HTERT RPE-1 (cell line): ENCODE data around the gene UGT1A8.
"Not testable (repeated sequence)": the region's sequence is repeated elsewhere in the genome, so short reads cannot be mapped to it uniquely, and the experiment has no call there.

Experiments
- in situ Hi-C: fragments of 300-500 bp; cut with MboI; formaldehyde crosslinking; loops from 4 replicates; pipeline ENCODE4 v1.14.3; 2020; ENCODE audit warnings: low sequenced_read_pairs

Gene UGT1A8

DNA sequence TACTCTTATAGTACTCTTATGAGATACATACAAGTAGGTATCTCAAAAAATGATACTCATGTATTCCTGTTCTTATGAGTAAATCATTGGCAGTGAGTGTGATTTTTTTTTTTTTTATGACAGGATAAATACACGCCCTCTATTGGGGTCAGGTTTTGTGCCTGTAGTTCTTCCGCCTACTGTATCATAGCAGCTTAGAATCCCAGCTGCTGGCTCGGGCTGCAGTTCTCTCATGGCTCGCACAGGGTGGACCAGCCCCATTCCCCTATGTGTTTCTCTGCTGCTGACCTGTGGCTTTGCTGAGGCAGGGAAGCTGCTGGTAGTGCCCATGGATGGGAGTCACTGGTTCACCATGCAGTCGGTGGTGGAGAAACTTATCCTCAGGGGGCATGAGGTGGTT lies at the start of gene UGT1A8:
UGT1A8 (plus strand) TSS at position 158 of the 400 bp plus-strand sequence; CDS start at position 233, 75 bp downstream.
- in situ Hi-C loops = not testable (repeated sequence)

DNA sequence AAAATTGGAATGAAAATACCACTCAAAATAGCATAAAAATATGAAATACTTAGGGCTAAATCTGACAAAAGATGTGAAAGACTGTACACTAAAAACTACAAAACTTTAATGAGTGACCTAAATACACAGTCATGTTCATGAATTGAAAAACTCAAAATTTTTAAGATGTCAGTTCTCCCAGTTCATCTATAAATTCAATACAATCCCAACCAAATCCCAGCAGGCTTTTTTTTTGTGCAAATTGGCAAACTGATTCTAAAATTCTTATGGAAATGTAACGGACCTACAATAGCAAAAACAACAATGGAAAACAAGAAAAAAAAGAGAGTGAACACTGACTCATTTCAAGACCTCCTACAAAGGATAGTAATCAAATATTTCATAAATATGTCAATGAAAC lies 46.4 kb upstream of the UGT1A8 start:
- in situ Hi-C loops = no loop called here

DNA sequence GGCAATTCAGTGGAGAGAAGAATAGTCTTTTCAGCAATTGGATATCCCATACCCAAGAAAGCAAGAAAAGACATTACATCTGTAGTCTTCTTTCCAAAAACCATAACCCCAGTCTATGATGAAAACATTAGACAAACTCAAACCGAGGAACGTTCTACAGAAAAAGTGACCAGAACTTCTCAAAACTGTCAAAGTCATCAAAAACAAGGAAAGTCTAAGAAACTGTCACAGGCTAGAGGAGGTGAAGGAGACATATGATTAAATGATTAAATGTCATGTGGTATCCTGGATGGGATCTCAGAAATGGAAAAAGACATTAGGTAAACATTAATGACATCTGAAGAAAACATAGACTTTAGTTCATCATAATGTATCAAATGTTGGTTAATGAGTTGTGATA lies 46.0 kb upstream of the UGT1A8 start:
- in situ Hi-C loops = no loop called here

DNA sequence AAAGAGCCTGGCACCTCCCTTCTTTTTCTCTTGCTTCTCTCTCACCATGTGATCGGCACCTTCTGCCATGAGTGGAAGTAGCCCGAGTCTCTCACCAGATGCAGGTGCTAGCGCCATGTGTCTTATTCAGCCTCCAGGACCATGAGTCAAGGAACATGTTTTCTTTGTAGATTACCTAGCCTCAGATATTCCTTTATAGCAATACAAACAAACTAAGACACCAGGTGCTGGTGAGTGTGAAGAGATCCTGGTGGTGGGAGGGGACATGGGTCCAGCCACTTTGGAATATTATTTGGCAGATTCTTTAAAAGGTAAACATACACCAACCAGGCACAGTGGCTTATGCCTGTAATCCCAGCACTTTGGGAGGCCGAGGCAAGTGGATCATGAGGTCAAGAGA lies 45.0 kb upstream of the UGT1A8 start:
- in situ Hi-C loops = no loop called here

DNA sequence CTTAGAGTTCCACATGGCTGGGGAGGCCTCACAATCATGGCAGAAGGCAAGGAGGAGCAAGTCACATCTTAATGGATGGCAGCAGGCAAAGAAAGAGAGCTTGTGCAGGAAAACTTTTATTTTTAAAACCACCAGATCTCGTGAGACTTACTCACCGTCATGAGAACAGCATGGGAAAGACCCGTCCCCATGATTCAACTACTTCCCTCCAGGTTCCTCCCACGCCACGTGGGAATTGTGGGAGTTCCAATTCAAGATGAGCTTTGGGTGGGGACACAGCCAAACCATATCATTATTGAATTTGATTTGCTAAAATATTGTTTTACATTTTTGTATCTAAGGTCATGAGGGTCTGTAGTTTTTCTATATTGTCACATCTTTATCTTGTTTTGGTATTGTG lies 40.1 kb upstream of the UGT1A8 start:
- in situ Hi-C loops = not testable (repeated sequence)

DNA sequence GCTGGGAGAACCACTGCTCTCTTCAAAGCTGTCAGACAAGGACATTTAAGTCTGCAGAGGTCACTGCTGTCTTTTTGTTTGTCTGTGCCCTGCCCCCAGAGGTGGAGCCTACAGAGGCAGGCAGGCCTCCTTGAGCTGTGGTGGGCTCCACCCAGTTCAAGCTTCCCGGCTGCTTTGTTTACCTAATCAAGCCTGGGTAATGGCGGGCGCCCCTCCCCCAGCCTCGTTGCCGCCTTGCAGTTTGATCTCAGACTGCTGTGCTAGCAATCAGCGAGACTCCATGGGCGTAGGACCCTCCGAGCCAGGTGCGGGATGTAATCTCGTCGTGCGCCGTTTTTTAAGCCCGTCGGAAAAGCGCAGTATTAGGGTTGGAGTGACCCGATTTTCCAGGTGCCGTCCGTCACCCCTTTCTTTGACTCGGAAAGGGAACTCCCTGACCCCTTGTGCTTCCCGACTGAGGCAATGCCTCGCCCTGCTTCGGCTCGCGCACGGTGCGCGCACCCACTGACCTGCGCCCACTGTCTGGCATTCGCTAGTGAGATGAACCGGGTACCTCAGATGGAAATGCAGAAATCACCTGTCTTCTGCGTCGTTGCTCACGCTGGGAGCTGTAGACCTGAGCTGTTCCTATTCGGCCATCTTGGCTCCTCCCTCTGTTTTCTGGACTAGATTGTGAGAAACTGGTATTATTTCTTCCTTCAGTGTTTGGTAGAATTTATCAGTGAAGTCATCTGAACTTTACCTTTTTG lies 34.0 kb upstream of the UGT1A8 start:
- in situ Hi-C loops = not testable (repeated sequence)

DNA sequence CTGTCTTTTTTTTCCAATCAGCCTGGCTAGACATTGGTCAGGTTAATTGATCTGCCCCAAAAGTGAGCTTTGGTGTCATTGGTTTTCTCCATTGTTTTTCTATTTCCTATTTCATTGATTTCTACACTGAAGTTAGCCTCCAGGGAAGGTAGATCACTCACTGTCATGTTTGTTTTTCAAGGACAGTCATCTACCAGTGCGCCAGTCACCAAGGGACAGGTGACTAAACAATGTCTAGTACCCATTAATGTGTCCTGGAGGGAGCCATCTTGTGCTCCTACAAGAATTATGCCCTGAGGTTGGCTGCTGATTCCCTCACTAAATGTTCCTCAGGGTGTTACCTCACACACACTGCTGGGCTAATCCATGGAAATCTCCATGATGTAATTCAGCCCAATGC lies 33.2 kb upstream of the UGT1A8 start:
- in situ Hi-C loops = no loop called here

DNA sequence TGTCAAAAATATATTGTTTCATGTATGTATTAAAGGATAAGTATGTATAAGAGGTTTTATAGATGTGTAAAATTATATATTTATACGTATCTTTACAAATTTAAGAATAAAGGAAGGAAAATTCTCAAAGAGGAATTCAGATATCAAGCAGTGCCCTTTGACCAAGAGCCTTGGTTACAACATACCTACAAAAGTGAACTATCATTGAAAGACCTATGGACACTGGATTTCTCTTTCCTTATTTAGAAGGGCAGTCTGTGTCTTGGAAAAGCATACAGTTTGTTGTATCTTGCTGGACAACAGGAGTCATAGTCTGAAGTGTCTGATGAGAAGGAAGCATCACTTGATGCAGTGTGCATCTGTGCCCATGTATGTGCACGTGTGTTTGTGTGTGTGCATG lies 29.0 kb upstream of the UGT1A8 start:
- in situ Hi-C loops = no loop called here

DNA sequence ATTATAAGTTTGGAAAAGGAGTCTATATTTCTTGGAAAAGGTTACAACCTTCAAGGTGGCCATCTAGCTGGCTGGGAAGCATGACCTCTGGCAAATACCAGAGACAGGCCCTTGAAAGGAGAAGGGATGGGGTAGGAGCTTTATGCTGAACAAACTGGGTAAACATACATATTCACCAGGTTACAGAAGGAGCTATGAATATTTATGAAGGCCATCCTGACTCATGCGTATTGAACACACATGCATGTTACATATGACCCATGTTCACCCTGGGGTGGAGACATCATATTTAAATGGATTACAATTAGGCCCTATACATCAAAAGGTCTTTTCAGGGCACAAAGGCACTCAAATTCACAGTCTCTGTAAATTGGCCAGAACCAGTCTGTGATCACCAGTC lies 24.7 kb upstream of the UGT1A8 start:
- in situ Hi-C loops = not testable (repeated sequence)

DNA sequence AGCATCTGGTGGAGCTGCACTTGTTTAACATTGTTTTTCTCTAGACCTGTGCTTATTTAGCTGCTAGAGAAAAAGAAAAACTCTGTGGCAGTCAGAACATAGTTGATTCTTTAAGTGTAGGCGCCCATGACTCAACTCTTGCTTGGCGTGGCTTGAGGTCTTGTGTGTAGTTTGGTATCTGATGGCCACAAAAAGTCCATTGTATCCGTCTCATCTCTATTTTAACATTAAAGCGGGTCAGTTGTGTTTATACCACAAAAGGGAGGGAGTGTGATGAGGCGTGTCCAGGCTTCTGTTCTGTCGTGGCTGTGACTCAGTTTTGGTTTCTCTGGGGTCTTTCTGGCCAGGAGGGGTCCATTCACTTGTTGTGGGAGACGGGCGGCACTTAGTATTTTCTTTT lies 24.2 kb upstream of the UGT1A8 start:
- in situ Hi-C loops = no loop called here

DNA sequence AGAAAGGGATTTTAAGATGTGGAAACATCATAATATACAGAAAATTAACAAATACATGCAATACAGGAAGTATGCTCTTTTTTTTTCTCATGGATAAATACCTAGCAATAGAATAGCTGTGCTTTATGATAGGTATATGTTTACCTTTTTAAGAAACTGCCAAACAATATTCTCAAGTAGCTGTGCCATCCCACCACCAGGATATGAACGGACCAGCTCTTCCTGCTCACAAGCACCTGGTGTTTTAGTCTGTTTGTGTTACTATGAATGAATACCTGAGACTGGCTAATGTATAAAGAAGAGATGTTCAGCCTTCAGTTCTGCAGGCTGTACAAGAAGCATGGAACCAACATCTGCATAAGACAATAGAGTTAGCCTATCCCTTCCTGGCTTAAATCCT lies 19.9 kb upstream of the UGT1A8 start:
- in situ Hi-C loops = no loop called here

DNA sequence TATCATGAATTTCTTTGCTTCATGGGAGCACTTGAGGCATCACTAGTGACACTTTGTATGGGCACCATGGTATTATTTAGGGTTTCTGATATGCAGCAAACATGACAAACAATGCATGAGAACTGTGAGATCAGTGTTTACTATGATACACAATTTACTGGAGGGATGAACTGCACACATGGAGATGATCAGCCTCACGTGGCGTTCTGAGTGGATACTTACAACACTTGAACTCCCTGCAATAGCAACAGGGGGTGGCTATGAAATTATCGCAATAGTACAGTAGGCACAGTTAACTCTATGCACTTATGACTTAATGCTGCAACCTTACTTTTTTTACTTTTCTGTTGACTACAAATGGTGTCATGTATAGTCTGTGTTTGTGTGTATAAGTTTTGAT lies 18.5 kb upstream of the UGT1A8 start:
- in situ Hi-C loops = no loop called here

DNA sequence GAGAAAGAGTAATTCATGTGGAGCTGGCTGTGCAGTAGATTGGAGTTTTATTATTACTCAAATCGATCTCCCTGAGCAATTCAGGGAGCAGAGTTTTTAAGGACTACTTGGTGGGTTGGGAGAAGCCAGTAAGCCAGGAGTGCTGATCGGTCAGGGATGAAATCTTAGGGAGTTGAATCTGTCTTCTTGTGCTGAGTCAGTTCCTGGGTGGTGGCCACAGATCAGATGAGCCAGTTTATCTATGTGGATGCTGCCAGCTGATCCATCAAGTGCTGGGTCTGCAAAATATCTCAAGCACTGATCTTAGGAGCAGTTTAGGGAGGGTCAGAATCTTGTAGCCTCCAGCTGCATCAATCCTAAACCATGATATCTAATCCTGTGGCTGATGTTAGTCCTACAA lies 17.0 kb upstream of the UGT1A8 start:
- in situ Hi-C loops = no loop called here

DNA sequence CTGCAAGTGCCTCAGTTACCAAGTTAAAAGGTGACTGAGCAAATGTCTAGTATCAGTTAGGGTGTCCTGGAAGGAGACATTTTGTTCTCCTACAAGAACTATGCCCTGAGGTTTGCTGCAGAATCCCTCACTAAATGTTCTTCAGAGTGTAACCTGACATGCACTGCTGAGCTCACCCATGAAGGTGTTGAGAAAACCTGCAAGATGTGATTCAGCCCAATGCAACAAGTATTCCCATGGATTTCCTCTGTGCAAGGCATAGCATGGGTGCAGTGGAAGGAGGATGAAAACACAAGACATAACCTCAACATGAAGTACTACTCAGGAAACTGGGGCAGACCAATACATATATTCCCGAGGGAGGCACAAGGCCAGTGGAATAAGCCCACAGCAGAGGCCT lies 15.4 kb upstream of the UGT1A8 start:
- in situ Hi-C loops = no loop called here

DNA sequence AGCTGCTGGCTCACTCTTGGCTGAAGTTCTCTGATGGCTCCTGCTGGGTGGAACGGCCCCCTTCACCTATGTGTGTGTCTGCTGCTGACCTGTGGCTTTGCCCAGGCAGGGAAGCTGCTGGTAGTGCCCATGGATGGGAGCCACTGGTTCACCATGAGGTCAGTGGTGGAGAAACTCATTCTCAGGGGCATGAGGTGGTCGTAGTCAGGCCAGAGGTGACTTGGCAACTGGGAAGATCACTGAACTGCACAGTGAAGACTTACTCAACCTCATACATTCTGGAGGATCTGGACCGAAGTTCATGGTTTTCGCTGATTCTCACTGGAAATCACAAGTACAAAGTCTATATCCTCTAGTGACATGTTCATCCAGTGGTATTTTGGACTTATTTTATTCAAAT lies 13.9 kb upstream of the UGT1A8 start:
- in situ Hi-C loops = no loop called here

DNA sequence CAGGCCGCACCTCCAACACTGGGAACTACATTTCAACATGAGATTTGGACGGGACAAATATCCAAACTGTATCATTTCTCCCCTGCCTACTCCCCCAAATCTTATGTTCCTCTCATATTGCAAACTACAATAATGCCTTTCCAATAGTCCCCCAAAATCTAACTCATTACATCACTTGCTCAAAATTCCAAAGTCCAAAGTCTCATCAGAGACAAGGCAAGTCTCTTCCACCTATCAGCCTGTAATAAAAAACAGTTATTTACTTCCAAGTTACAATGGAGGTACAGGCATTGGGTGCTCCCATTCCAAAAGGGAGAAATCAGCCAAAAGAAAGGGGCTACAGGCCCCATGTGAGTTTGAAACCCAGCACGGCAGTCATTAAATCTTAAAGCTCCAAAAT lies 12.6 kb upstream of the UGT1A8 start:
- in situ Hi-C loops = no loop called here

DNA sequence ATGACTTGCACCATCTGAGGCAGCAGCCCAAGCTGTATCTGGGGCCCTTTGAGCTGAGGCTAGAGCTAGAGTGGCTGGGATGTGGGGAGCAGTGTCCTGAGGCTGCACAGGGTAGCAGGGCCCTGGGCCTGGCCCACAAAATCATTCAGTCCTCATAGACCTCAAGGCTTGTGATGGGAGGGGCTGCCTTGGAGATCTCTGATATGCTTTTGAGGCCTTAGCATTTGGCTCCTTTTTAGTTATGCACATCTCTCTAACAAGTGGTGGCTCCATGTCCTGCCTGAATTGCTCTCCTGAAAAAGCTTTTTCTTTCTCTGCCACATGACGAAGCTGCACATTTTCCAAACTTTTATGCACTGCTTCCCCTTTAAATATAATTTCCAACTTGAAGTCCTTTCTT lies 11.8 kb upstream of the UGT1A8 start:
- in situ Hi-C loops = no loop called here

DNA sequence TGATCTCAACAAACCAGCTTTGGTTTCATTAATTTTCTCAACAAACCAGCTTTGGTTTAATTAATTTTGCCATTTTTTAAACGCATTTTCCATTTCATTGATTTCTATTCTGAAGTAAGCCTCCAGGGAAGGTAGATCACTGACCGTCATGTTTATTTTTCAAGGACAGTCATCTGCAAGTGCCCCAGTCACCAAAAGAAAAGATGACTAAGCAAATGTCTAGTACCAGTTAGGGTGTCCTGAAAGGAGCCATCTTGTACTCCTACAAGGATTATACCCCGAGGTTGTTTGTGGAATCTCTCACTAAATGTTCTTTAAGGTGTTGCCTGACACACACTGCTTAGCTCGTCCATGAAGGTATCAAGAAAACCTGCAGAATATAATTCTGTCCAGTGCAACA lies 6.1 kb upstream of the UGT1A8 start:
- in situ Hi-C loops = no loop called here

DNA sequence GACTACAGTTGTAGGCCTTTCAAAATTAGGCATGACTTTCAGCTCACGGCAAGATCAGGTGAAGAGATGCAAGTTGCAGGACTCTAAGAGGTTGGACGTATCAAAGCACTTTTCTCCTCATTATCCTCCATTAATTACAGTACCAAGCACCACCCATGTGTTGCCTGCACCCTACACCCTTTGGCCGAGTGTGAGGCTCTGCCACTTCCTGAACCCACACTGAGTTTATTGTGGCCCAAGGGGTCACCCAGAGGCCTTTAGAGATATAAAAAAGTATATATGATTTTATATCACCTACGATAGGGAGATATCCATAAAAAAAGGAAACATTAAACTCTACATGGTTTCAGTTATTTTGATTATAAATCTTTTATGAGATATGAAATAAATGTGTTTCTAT lies 2.8 kb downstream of the UGT1A8 start:
- in situ Hi-C loops = no loop called here

DNA sequence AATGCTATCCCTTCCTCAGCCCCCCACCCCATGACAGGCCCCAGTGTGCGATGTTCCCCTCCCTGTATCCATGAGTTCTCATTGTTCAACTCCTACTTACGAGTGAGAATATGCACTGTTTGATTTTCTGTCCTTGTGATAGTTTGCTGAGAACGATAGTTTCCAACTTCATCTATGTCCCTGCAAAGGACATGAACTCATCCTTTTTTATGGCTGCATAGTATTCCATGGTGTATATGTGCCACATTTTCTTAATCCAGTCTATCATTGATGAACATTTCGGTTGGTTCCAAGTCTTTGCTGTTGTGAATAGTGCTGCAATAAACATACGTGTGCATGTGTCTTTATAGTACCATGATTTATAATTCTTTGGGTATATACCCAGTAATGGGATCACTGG lies 4.4 kb downstream of the UGT1A8 start:
- in situ Hi-C loops = not testable (repeated sequence)

DNA sequence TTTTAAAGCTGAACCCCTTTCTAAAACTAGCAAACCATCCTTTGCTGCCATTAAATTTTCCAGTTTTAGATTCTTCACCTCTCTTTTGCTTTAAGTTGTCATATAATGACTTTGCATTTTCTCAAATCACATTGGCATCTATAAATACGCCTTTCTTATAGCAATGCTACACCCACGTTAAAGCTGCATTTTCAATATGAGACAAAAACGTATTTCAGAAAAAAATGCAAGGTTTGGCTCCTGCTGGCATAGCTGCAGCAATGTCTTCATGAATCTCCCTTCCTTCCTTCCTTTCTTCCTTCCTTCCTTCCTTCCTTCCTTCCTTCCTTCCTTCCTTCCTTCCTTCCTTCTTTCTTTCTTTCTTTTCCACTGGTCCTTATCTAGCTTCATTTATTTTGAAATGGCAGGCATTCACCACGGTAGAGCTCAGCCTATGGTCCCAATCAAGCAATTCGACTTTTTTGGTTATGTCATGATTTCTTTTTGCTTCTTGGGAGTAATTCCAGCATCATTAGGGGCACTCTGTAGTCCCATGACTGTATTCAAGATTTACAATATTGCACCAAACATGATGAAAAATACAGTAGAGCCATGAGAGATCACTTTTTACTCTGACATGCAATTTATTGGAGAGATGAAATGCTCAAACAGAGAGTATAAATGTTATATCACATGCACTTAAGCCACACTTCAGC lies 10.0 kb downstream of the UGT1A8 start:
- in situ Hi-C loops = no loop called here

DNA sequence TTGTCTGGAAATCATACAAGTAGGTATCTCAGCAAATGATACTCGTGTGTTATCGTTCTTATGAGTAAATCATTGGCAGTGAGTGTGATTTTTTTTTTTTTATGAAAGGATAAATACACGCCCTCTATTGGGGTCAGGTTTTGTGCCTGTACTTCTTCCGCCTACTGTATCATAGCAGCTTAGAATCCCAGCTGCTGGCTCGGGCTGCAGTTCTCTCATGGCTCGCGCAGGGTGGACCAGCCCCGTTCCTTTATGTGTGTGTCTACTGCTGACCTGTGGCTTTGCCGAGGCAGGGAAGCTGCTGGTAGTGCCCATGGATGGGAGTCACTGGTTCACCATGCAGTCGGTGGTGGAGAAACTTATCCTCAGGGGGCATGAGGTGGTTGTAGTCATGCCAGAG lies 18.9 kb downstream of the UGT1A8 start, which contains the start of gene UGT1A10:
UGT1A10 (plus strand) TSS at position 143 of the 400 bp plus-strand sequence; CDS start at position 218, 75 bp downstream.
- in situ Hi-C loops = not testable (repeated sequence)
